Heart left ventricle (tissue), 13 donors: ENCODE data around the gene FGFR1OP2.

Experiments used
- CTCF ChIP-seq, 12 donors: fragments of 200-600 bp; sonication (generic) in 4 of 12; IDR thresholded peaks; one replicate each; pipeline versions ENCODE4 v1.5.0 to v1.8.0; 2018 to 2022; ENCODE audit warnings: antibody characterized with exemption in 12 of 12, mild to moderate bottlenecking in 5 of 12
- POLR2A ChIP-seq, 2 donors: fragments of 450-650 bp; IDR thresholded peaks; one replicate each; pipeline ENCODE4 v1.6.1; 2017; ENCODE audit warnings: antibody characterized with exemption in 2 of 2, mild to moderate bottlenecking in 2 of 2, moderate library complexity in 2 of 2
- donor health status: ischemic (EF 13 %, LVEDD 7.1; RV severe dilation, severe dysfunction).
- donor health status: DM: no; HTN: yes; CAD: no.
- donor health status: DM: no; HTN: no; CAD: no.
- donor health status: ischemic (EF 25% LVEDD 6.9; RV normal size, moderate dysfunction).
- donor health status: ischemic (EF 25% LVEDD 5.7; RV mildly dilated, moderate dysfunction).
- donor health status: ischemic (EF 35%, LVEDD 5.7; RV mildly dilated, moderate dysfunction).
- donor health status: nonischemic (EF 11% LVEDD 7.7; RV severe dilation, severe dysfunction).
- donor health status: DM: yes; HTN: yes; CAD: no.
- donor health status: PGD.
- donor health status: ischemic (EF 29% LVEDD 5.4; RV normal size, mild dysfunction).
- donor health status: nonischemic (EF 23%, LVEDD 6.1; RV moderate dilation, normal function).

DNA sequence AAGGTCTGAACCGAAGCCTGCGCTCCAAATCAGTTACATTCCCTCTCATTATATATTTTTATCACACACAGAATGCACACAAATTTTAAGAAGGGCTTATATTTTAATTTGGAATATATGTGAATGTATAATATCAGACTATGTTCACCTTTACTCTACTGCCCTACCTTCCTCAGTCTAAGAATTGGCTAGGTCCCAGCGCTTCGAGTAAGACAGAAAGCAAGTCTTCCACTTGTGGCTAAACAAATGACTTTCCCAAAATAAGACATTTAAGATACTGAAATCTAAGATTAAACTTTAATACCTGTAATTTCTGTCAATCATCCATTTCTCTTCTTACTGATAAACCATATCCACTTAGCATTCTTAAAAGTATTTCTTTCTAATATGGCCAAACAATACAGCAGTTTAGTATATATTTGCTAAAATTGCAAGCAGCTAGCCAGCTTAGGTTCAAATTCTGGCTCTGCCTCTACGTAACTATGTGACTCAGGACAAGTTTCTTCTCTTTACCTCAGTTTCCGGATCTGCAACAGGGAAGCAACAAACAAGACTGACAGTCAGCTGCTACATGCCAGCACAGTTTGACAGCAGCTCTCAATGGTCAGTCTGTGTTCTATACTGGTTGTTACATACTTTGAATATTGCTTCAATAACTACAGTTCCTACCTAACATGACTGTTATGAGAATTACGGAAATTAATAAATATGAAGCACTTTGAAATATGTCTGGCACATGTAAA is 2.5 kb upstream of the FGFR1OP2 start:
- no peak for TF ChIP-seq CTCF (IDR thresholded peaks at IDR 0.05)
- no peak for TF ChIP-seq POLR2A (IDR thresholded peaks at IDR 0.05)
